Activated T-helper 17 cell treated with anti-CD3 and anti-CD28 coated beads, Interleukin-2, amount 50 U/mL, for 72 hours (primary cell): ENCODE data around the gene TTLL11. TPM values are rescaled to one million over a fixed set of nuclear protein-coding genes. Genes with fewer than 3 reads are reported as not detected.

Experiments used
- ATAC-seq: fragments of 150-1000 bp; cut with Tn5 transposase; replicated peaks from 2 replicates; pipeline ENCODE4 v1.10.0; 2021; ENCODE audit warnings: mild to moderate bottlenecking, moderate library complexity
- H3K27ac Mint-ChIP-seq: one replicate; pipeline ENCODE4 v1.8.0; 2022; ENCODE audit warnings: mixed read lengths
- H3K27me3 Mint-ChIP-seq: one replicate; pipeline ENCODE4 v1.8.0; 2022; ENCODE audit warnings: mixed read lengths
- H3K36me3 Mint-ChIP-seq: one replicate; pipeline ENCODE4 v1.8.0; 2022; ENCODE audit warnings: low read depth, mild to moderate bottlenecking, mixed read lengths
- H3K4me1 Mint-ChIP-seq: one replicate; pipeline ENCODE4 v1.8.0; 2022; ENCODE audit warnings: mixed read lengths
- H3K4me3 Mint-ChIP-seq: one replicate; pipeline ENCODE4 v1.8.0; 2022; ENCODE audit warnings: mild to moderate bottlenecking, mixed read lengths
- H3K9me3 Mint-ChIP-seq: one replicate; pipeline ENCODE4 v1.8.0; 2022; ENCODE audit warnings: mixed read lengths
- total RNA-seq, 2 donors: library from RNA; stranded (reverse); gene quantifications; one replicate each; pipeline ENCODE4 v1.2.3, GENCODE V29; 2022

TTLL11 gene
- total RNA-seq, 2 donors from 2014 or later, result 2.6 to 3.9 TPM

- ATAC-seq, result no peak
- Mint-ChIP-seq H3K36me3 (peaks cover 39% of the 10 kb centered on the region), H3K27ac (no peak overlapping the region), H3K4me3 (no peak overlapping the region), H3K4me1 (no peaks in the 10 kb centered on the region), H3K27me3 (no peaks in the 10 kb centered on the region), H3K9me3 (no peaks in the 10 kb centered on the region)
These were observed 53.9 kb downstream of the TTLL11 start for GRCh38 chr9:122039234-122039633.

GRCh38 chr9:122036988-122037387 lies 56.1 kb downstream of the TTLL11 start:
- no peak overlapping the region for H3K4me3 Mint-ChIP-seq
- H3K36me3 Mint-ChIP-seq, result peaks cover 27% of the 10 kb centered on the region
- no peaks in the 10 kb centered on the region for H3K9me3 Mint-ChIP-seq
- no peak overlapping the region for H3K27ac Mint-ChIP-seq
- no peaks in the 10 kb centered on the region for H3K4me1 Mint-ChIP-seq
- ATAC-seq, result no peak
- H3K27me3 Mint-ChIP-seq, result no peaks in the 10 kb centered on the region

- H3K27me3 Mint-ChIP-seq, result no peaks in the 10 kb centered on the region
- H3K9me3 Mint-ChIP-seq, result no peaks in the 10 kb centered on the region
- no peak for ATAC-seq
- H3K27ac Mint-ChIP-seq, result no peak overlapping the region
- no peaks in the 10 kb centered on the region for H3K4me1 Mint-ChIP-seq
- no peak overlapping the region for H3K4me3 Mint-ChIP-seq
- H3K36me3 Mint-ChIP-seq, result peaks cover 29% of the 10 kb centered on the region
These were observed 56.7 kb downstream of the TTLL11 start for GRCh38 chr9:122036408-122036807.

GRCh38 chr9:122033775-122034373 lies 59.2 kb downstream of the TTLL11 start:
- H3K4me3 Mint-ChIP-seq, result no peak overlapping the region
- no peaks in the 10 kb centered on the region for H3K9me3 Mint-ChIP-seq
- H3K27me3 Mint-ChIP-seq, result no peaks in the 10 kb centered on the region
- H3K4me1 Mint-ChIP-seq, result no peaks in the 10 kb centered on the region
- no peak overlapping the region for H3K27ac Mint-ChIP-seq
- H3K36me3 Mint-ChIP-seq, result peaks cover 27% of the 10 kb centered on the region
- ATAC-seq, result no peak

- Mint-ChIP-seq H3K4me1 (no peaks in the 10 kb centered on the region), H3K27me3 (no peaks in the 10 kb centered on the region), H3K9me3 (no peaks in the 10 kb centered on the region), H3K36me3 (peaks cover 12% of the 10 kb centered on the region), H3K4me3 (no peak overlapping the region), H3K27ac (no peak overlapping the region)
- ATAC-seq, result no peak
These were observed 60.8 kb downstream of the TTLL11 start for GRCh38 chr9:122032346-122032745.

GRCh38 chr9:122031776-122032175 lies 61.3 kb downstream of the TTLL11 start:
- no peak overlapping the region for H3K27ac Mint-ChIP-seq
- no peaks in the 10 kb centered on the region for H3K9me3 Mint-ChIP-seq
- no peak overlapping the region for H3K4me3 Mint-ChIP-seq
- no peaks in the 10 kb centered on the region for H3K4me1 Mint-ChIP-seq
- no peaks in the 10 kb centered on the region for H3K27me3 Mint-ChIP-seq
- no peak for ATAC-seq
- H3K36me3 Mint-ChIP-seq, result peaks cover 11% of the 10 kb centered on the region

- Mint-ChIP-seq H3K9me3 (no peaks in the 10 kb centered on the region), H3K27me3 (no peaks in the 10 kb centered on the region), H3K27ac (no peak overlapping the region)
These were observed 62.0 kb downstream of the TTLL11 start for GRCh38 chr9:122031157-122031556.

GRCh38 chr9:122030357-122030756 lies 62.8 kb downstream of the TTLL11 start:
- no peaks in the 10 kb centered on the region for H3K4me1 Mint-ChIP-seq
- peaks cover 23% of the 10 kb centered on the region for H3K36me3 Mint-ChIP-seq
- no peak for ATAC-seq
- no peaks in the 10 kb centered on the region for H3K27me3 Mint-ChIP-seq
- no peaks in the 10 kb centered on the region for H3K9me3 Mint-ChIP-seq
- H3K4me3 Mint-ChIP-seq, result no peak overlapping the region
- no peak overlapping the region for H3K27ac Mint-ChIP-seq

More at GRCh38 chr9:122031157-122031556, 62.0 kb downstream of the TTLL11 start:
- ATAC-seq, result no peak
- Mint-ChIP-seq H3K36me3 (peaks cover 15% of the 10 kb centered on the region), H3K4me3 (no peak overlapping the region), H3K4me1 (no peaks in the 10 kb centered on the region)

GRCh38 chr9:122029898-122030297 lies 63.2 kb downstream of the TTLL11 start:
- no peak for ATAC-seq
- peaks cover 27% of the 10 kb centered on the region for H3K36me3 Mint-ChIP-seq
- no peaks in the 10 kb centered on the region for H3K4me1 Mint-ChIP-seq
- H3K27ac Mint-ChIP-seq, result no peak overlapping the region
- no peaks in the 10 kb centered on the region for H3K27me3 Mint-ChIP-seq
- no peak overlapping the region for H3K4me3 Mint-ChIP-seq
- no peaks in the 10 kb centered on the region for H3K9me3 Mint-ChIP-seq

- ATAC-seq, result no peak
- Mint-ChIP-seq H3K36me3 (peaks cover 35% of the 10 kb centered on the region), H3K9me3 (no peaks in the 10 kb centered on the region), H3K27ac (no peak overlapping the region), H3K4me1 (no peaks in the 10 kb centered on the region), H3K4me3 (no peak overlapping the region), H3K27me3 (no peaks in the 10 kb centered on the region)
These were observed 65.0 kb downstream of the TTLL11 start for GRCh38 chr9:122028089-122028488.

GRCh38 chr9:122020398-122020797 lies 72.7 kb downstream of the TTLL11 start:
- H3K27me3 Mint-ChIP-seq, result no peaks in the 10 kb centered on the region
- no peaks in the 10 kb centered on the region for H3K9me3 Mint-ChIP-seq
- no peaks in the 10 kb centered on the region for H3K4me1 Mint-ChIP-seq
- no peak overlapping the region for H3K4me3 Mint-ChIP-seq
- H3K27ac Mint-ChIP-seq, result no peak overlapping the region
- no peak for ATAC-seq
- H3K36me3 Mint-ChIP-seq, result peaks cover 13% of the 10 kb centered on the region

- Mint-ChIP-seq H3K4me3 (no peak overlapping the region), H3K9me3 (no peaks in the 10 kb centered on the region), H3K27me3 (no peaks in the 10 kb centered on the region), H3K36me3 (no peaks in the 10 kb centered on the region), H3K27ac (no peak overlapping the region), H3K4me1 (no peaks in the 10 kb centered on the region)
- no peak for ATAC-seq
These were observed 76.4 kb downstream of the TTLL11 start for GRCh38 chr9:122016744-122017143.

- no peak overlapping the region for H3K27ac Mint-ChIP-seq
- no peaks in the 10 kb centered on the region for H3K36me3 Mint-ChIP-seq
- no peaks in the 10 kb centered on the region for H3K4me1 Mint-ChIP-seq
- no peak overlapping the region for H3K4me3 Mint-ChIP-seq
- H3K9me3 Mint-ChIP-seq, result no peaks in the 10 kb centered on the region
- no peak for ATAC-seq
- H3K27me3 Mint-ChIP-seq, result no peaks in the 10 kb centered on the region
These were observed 76.8 kb downstream of the TTLL11 start for GRCh38 chr9:122016309-122016708.

GRCh38 chr9:122015170-122015821 lies 77.8 kb downstream of the TTLL11 start:
- H3K27me3 Mint-ChIP-seq, result no peaks in the 10 kb centered on the region
- H3K4me1 Mint-ChIP-seq, result no peaks in the 10 kb centered on the region
- no peaks in the 10 kb centered on the region for H3K36me3 Mint-ChIP-seq
- ATAC-seq, result no peak
- no peak overlapping the region for H3K4me3 Mint-ChIP-seq
- no peaks in the 10 kb centered on the region for H3K9me3 Mint-ChIP-seq
- no peak overlapping the region for H3K27ac Mint-ChIP-seq

- Mint-ChIP-seq H3K36me3 (no peaks in the 10 kb centered on the region), H3K27me3 (no peaks in the 10 kb centered on the region), H3K4me3 (no peak overlapping the region), H3K27ac (no peak overlapping the region), H3K4me1 (no peaks in the 10 kb centered on the region), H3K9me3 (no peaks in the 10 kb centered on the region)
- no peak for ATAC-seq
These were observed 81.2 kb downstream of the TTLL11 start for GRCh38 chr9:122011818-122012498.
